Epithelial cell of esophagus (primary cell): ENCODE measurements around the gene RALA.

Experiments used
- DNase-seq: peaks from one replicate; pipeline ENCODE4 v3.0.0; 2010; ENCODE audit warnings: low read depth
- H3K4me3 ChIP-seq: 2 replicates; pipeline ENCODE4 v1.5.1; 2011; ENCODE audit warnings: mild to moderate bottlenecking, low read length, control low read depth
- TF ChIP-seq, protein P1 (sequence below): IDR thresholded peaks from 2 replicates; pipeline ENCODE4 v1.5.1; 2011; ENCODE audit warnings: low read depth, mild to moderate bottlenecking, low read length, control low read depth, inconsistent platforms; ENCODE audit not compliant: insufficient read depth; ENCODE audit errors: missing control alignments

Gene RALA

DNA sequence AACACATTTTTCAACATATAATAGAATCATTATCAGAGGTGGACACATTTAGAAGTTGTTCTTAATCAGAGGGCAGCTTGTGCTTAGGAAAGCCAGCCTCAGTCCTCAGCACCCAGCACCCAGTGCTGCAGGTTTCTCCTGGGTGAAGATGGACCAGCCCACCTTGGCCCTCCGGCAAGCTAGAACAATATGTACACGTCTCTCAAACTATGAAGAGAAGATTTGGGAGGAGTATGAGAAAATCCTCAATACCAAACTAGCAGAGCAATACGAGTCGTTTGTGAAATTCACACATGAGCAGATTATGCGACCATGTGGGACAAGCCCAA, 13.5 kb upstream of the RALA start:
- TF ChIP-seq, protein P1, sequence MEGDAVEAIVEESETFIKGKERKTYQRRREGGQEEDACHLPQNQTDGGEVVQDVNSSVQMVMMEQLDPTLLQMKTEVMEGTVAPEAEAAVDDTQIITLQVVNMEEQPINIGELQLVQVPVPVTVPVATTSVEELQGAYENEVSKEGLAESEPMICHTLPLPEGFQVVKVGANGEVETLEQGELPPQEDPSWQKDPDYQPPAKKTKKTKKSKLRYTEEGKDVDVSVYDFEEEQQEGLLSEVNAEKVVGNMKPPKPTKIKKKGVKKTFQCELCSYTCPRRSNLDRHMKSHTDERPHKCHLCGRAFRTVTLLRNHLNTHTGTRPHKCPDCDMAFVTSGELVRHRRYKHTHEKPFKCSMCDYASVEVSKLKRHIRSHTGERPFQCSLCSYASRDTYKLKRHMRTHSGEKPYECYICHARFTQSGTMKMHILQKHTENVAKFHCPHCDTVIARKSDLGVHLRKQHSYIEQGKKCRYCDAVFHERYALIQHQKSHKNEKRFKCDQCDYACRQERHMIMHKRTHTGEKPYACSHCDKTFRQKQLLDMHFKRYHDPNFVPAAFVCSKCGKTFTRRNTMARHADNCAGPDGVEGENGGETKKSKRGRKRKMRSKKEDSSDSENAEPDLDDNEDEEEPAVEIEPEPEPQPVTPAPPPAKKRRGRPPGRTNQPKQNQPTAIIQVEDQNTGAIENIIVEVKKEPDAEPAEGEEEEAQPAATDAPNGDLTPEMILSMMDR = no peak
- H3K4me3 ChIP-seq = no peak overlapping the region
- DNase-seq = no peak

DNA sequence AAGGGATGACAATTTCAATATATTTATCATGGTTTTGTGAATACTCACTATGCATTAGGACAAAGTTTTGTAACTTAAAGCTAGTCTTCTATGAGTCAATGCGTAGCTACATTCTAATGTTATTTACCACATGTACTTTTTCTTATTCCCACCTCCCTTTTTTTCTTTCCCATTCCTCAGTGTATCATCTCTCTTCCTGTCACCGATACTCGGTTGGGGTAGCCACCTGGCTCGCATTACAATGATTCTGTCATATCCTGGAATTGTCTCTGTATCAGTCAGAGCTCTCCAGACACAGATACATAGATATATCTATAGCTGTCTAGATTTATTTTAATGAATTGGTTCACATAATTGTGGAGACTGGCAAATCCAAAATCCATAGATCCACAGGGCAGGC, 9.8 kb upstream of the RALA start:
- DNase-seq = peak; percentile 79
- TF ChIP-seq, protein P1 = no peak
- no peak overlapping the region for H3K4me3 ChIP-seq

DNA sequence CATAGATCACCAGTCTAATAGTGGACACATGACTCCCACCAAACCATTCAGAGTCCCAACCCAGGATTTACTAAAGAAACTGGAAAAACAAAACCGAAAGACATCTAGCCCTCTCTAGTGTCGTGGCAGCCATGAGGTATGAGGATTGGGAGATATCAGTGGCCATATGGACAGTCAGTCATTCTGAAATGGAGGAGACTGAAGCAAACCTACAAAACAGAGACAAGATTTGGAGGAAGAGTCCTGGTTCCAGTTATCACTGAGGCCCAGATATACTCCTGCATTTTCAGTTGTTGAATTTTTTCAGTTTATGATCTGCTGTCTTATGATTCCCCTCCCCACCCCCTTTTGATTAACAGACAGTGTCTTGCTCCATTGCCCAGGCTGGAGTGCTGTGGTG, 9.1 kb upstream of the RALA start:
- H3K4me3 ChIP-seq = no peak overlapping the region
- TF ChIP-seq, protein P1 = no peak
- DNase-seq = no peak

DNA sequence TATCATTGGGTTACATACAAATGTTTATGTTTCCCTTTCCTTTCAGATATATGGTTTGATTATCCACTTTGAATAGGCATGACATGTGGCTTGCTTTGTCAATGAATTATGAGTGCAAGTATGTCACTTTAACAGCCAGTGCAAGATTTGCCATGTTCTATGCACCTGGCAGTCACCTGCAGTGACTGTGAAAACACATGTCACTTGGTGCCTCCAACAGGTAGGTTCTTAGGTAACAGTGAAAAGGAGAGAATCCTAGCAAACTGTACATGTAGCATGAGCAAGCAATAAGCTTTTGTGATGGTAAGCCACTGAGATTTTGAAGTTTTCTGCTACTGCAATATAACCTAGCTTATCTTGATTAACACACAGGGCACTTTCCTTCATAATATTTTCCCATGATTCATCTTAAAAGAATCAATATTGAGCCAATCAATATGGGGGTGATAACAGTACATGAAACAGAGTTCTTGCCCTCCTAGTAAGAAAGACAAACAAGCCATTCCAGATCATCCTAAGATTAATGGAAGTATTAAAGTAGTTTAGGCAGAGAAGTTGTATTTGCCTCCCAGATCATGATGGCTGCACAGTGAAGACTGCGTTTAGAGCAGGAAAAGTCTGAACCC, 7.9 kb upstream of the RALA start:
- DNase-seq = no peak
- TF ChIP-seq, protein P1 = no peak
- no peak overlapping the region for H3K4me3 ChIP-seq

DNA sequence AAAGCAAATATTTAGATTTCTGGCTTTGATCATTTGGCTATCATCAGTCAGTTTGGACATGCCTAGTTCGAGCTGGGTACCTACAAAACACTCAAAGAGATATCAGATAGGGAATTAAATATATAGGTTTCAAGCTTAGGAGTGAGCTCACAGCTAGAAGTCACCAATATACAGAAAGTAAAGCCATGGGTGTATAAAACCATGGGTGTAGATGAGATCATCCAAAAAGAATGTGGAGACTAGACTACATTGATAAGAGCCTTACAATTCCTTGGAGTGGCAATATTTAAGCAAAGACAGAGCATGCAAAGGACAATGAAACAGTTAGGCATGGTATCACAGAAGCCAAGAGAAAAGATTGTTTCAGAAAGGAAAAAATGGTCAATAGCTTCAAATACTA, 7.2 kb upstream of the RALA start:
- DNase-seq = peak; percentile 38
- no peak overlapping the region for H3K4me3 ChIP-seq
- TF ChIP-seq, protein P1 = no peak

DNA sequence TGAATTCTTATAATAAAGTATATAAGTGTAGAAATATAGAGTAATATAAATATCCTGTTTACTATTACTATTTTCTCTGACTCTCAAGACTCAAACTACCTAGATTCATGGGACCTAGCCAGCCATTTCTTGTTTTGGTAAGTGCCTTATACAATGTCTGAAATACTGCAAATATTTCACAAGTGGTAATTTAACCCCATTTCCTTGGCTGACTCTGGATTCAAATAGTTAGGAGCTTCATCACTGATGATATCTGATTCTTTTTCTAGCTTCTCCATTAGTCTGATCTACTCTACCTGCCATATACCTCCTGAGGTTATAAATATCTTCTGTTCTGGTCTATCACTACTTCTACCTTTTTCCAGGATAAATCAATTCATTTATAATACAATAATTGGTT, 6.4 kb upstream of the RALA start:
- TF ChIP-seq, protein P1 = no peak
- no peak overlapping the region for H3K4me3 ChIP-seq
- peak; percentile 38 for DNase-seq

DNA sequence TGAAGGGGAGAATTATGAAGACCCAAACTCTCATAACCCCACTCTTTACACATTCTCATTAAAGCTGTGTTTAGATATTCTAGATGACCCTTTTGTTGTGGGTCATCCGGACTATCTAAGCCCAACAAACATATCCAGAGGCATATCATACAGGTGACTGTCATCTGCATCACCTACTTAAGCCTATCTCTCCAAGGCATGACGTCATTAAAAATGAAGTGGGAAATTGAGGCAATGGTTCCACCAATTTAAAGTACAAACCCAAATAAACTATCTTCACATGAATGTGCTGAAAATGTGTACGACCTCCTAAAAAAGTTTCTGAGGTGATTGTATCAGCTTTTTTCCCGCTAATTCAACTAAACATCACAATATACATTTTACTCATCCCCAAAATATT, 4.5 kb upstream of the RALA start:
- TF ChIP-seq, protein P1 = no peak
- no peak overlapping the region for H3K4me3 ChIP-seq
- DNase-seq = no peak
